NCI-H82 treated with DMSO at 0.1 percent for 48 hours (cell line): ENCODE data around the gene HECTD4.
A peak's percentile ranks its signal among the peaks of the same experiment; 100 is the strongest.
"Not testable (repeated sequence)": the region's sequence is repeated elsewhere in the genome, so short reads cannot be mapped to it uniquely, and the experiment has no call there.

Source experiments
- DNase-seq: peaks from one replicate; lab custom pipeline; 2025; ENCODE audit not compliant: unreplicated experiment; lab: John Stamatoyannopoulos, UW

The HECTD4 gene

DNA sequence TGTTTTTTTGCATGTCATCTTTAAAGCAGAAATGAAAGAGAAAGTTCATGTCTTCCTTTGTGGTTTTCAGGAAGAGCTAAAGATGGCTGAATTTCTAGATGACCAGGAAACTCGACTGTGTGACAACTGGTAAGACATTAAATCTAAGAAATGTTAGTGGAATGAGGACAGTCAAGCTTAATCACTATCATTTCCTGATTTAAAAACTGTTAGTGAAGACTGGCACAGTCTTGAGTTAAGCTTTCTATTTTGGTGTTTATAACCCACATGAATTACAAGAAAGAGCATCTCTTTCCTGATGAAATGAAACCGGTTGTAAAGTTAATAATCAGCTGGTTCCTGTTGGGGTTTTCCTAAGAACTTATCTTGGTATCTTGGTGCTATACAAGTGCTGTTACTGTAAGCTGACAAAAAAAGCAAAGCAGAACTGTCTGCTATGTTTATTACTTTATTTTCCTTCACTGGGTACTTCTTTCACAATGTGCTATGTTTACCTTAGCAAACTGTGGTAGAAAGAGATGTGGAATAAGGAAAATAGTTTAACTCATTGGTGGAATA is 251.7 kb downstream of the HECTD4 start:
- DNase-seq = no peak

GRCh38 chr12:112126911-112127310 is 255.3 kb downstream of the HECTD4 start:
- DNase-seq = no peak

DNA sequence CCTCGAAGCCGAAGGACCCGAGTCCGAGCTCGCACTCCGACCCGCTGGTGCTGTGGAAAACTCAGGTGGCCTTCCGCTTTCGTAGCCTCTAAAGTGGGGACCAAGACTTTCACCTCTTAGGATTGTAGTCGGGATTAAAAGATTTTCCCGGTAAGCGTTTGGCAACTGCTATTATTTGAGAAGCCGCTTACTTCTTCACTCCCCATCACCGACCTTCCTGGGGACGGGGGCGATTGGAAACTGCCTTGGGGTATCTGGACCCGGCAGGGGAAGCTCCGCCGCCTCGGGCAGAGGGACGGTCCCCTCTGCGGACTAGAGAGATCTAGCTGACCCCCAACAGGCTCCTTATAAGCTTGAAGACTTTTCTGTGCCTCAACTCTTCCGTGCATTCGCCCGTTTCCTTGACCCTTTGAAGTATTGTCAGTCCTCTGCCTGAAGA is 256.2 kb downstream of the HECTD4 start:
- no peak for DNase-seq

DNA sequence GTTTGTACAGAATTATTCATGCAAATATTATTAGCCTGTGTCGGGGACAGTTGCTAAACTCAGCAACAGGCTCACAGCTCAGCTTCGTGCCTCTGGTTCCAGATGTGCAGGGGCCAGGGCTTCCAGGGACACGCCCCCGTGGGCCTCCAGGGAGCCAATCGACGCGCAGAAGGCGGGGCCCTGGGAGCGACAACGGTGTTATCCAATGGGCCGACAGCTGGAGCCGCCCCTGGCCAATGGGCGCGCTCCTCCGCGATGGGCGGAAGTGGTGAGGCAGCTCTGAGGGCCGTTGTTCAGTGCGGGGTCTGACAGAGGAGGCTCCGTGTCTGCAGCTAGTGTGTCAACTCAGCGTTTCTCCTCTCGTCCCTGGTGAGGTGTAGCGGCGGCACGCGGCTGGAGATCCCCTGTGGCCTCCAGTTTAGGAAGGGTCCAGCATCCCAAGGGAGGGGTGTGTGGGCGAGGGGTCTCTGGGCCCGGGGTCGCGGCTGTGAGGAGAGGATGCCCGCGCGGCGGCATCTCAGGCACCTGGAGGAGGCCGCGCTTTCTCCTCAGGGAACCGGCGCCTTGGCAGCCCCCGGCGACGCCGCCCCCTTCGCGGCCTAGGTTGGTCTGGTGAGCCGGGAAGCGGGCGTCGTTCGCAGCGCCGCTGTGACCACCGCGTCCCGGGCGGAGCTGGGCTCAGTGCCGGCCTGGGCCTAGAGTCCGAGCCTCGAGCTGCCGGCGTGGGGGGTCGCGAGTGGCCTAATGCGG is 256.8 kb downstream of the HECTD4 start, which contains the start of gene TRAFD1:
Gene TRAFD1 (plus strand): TSS at position 311 of the 750 bp plus-strand sequence. CDS start 4,963 bp downstream, outside the sequence.
- peak; percentile 88 for DNase-seq

DNA sequence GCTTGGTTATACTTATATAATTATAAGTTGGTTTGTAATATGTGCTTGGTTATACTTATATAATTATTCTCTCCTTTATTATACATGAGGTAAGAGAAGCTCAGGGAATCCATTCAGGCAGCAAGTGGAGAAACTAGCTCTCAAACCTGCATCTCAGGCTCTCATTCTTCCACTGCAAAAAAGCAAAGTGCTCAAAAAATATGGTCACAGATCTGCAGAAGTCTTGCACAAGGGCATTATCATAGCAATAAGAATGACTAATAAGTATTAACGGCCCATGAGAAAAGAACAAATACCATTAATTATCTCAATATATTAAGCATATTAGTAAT is 257.3 kb downstream of the HECTD4 start:
- DNase-seq = no peak

GRCh38 chr12:112122823-112123690 is 259.2 kb downstream of the HECTD4 start:
- no peak for DNase-seq

- no peak for DNase-seq
Observed at GRCh38 chr12:112121780-112122565, 260.3 kb downstream of the HECTD4 start.

GRCh38 chr12:112117685-112118084 is 264.5 kb downstream of the HECTD4 start:
- DNase-seq = no peak

GRCh38 chr12:112116232-112117060 is 265.8 kb downstream of the HECTD4 start:
- DNase-seq = peak; percentile 71

- DNase-seq = no peak
Observed at GRCh38 chr12:112115259-112116045, 266.8 kb downstream of the HECTD4 start.

DNA sequence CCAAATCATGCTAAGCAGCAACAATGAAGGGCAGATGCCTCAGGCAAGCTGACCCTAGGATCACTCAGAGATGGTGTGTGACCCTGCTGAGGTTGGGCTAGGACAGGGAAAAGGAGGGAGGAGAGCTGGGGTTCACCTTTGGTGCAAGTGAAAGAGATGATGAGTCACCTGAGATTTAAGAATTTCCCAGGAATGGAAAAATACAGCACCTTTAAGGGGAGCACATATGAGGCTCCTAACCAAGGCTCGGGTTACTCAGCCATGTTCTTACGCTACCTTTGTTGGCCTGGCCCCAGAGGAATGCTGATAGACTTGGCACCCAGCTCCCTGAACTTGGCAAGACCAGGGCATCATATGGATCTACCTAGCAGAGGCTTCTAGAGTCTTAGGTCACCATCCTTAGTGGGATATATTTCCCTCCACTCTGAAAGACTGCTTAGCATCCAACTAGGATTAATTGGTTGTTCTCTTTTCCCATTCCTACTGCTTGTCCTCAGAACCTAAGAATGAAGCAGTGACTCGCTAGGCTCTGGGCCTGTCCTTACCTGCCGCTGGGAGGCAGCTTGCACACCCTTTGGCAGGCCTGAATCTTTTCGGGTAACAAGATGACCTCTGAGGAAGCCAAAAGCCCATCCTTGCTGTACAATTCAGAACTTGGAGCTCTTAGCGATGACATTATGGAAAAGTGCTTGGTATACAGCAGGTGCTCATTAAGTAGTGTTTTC is 269.7 kb downstream of the HECTD4 start:
- DNase-seq = no peak

GRCh38 chr12:112111931-112112330 is 270.3 kb downstream of the HECTD4 start:
- DNase-seq = no peak

DNA sequence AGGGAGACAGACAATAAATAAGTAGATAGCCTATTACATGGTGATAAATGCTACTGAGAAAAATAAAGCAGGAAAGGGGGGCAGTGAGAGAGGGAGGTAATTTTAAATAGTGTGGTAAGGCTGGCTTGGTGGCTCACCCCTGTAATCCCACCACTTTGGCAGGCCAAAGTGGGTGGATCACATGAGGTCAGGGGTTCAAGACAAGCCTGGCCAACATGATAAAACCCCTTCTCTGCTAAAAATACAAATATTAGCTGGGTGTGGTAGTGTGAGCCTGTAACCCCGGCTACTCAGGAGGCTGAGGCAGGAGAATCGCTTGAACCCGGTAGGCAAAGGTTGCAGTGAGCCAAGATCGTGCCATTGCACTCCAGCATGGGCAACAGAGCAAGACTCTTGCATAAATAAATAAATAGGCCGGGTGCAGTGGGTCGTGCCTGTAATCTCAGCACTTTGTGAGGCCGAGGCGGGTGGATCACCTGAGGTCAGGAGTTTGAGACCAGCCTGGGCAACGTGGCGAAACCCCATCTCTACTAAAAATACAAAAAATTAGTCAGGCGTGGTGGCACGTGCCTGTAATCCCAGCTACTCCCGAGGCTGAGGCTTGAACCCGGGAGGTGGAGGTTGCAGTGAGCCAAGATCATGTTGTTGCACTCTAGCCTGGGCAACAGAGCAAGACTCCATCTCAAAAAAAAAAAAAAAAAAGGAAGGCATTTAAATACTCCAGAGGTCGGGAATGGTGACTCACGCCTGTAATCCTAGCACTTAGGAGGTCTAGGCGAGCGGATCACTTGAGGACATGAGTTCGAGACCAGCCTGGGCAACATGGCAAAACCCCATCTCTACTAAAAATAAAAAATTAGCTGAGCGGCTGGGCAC is 271.2 kb downstream of the HECTD4 start:
- DNase-seq = not testable (repeated sequence)
